HFFc6 (cell line): ENCODE data around the gene C21orf58. TPM values are rescaled to one million over a fixed set of nuclear protein-coding genes. Genes with fewer than 3 reads are reported as not detected.

Experiments used
- DNase-seq: peaks from one replicate; pipeline ENCODE4 v3.0.0-alpha.2; 2018
- H3K27ac Mint-ChIP-seq: 2 replicates; pipeline ENCODE4 v1.8.0; 2020; ENCODE audit warnings: mild to moderate bottlenecking, mixed read lengths
- H3K27me3 Mint-ChIP-seq: 2 replicates; pipeline ENCODE4 v1.8.0; 2021; ENCODE audit warnings: mild to moderate bottlenecking, moderate library complexity, mixed read lengths; ENCODE audit not compliant: insufficient read depth
- H3K36me3 Mint-ChIP-seq: 2 replicates; pipeline ENCODE4 v1.8.0; 2021; ENCODE audit warnings: low read depth, mixed read lengths
- H3K4me1 Mint-ChIP-seq: 2 replicates; pipeline ENCODE4 v1.8.0; 2020; ENCODE audit warnings: low read depth, mixed read lengths
- H3K4me3 Mint-ChIP-seq: 2 replicates; pipeline ENCODE4 v1.8.0; 2020; ENCODE audit warnings: mild to moderate bottlenecking, moderate library complexity, mixed read lengths
- H3K9me3 Mint-ChIP-seq: 2 replicates; pipeline ENCODE4 v1.8.0; 2020; ENCODE audit warnings: mild to moderate bottlenecking, mixed read lengths
- total RNA-seq, 6 experiments: library from RNA; stranded (reverse); fragmentation: NEBNext Ultra II Directional; extraction: Animal tissue kit (Norgen Biotek cat#: 25700); gene quantifications; 2 replicates in 1 of 6; 3 replicates in 5 of 6; pipeline ENCODE4 v1.2.3, GENCODE V29; 2021
- TF ChIP-seq, protein P1 (sequence below): fragments of 200-600 bp; sonication (generic); IDR thresholded peaks from 2 replicates; pipeline ENCODE4 v1.5.0; 2021; ENCODE audit warnings: antibody characterized with exemption, mild to moderate bottlenecking

Gene C21orf58
- total RNA-seq, 6 experiments from 2014 or later = 5.2 to 7.7 (median 7.1) TPM

DNA sequence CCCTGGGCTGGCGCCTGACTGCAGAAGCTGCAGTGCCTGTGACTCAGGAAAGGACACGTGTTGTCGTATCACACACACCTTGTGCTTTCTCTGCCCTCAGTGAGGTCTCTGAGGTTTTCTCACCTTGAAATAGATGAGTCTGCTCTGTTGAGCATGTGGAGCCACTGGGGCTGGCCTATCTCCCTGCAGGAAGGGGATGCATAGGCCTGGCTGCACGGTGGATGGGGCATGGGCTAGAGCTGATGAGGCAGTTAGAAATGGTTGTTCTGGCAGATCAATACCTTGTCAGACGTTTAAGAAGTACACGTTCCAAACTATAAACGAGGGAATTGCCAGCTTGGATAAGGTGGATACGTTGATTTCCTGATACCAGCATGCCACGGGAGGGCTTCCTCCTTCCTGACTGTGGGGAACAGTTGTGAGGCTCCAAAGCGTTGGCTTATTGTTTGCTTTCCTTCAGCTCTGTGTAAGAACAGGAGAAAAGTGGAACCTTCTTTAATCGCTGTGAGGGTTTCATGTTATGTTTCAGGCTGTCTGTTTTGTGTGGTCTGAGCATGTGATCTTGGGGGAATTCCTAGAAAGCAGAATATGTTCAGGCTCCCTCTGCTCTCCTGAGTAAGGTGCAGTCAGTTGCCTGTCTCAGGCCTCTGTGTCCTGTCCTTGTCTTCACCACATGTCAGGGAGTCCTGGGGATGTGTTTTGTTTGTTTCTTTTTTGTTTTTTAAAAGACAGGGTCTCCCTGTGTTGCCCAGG, 45.0 kb upstream of the C21orf58 start:
- no peaks in the 10 kb centered on the region for H3K4me1 Mint-ChIP-seq
- H3K36me3 Mint-ChIP-seq = peaks cover 27% of the 10 kb centered on the region
- no peak overlapping the region for H3K27ac Mint-ChIP-seq
- H3K27me3 Mint-ChIP-seq = no peaks in the 10 kb centered on the region; the same call in 1 of the 2 replicates
- TF ChIP-seq, protein P1, sequence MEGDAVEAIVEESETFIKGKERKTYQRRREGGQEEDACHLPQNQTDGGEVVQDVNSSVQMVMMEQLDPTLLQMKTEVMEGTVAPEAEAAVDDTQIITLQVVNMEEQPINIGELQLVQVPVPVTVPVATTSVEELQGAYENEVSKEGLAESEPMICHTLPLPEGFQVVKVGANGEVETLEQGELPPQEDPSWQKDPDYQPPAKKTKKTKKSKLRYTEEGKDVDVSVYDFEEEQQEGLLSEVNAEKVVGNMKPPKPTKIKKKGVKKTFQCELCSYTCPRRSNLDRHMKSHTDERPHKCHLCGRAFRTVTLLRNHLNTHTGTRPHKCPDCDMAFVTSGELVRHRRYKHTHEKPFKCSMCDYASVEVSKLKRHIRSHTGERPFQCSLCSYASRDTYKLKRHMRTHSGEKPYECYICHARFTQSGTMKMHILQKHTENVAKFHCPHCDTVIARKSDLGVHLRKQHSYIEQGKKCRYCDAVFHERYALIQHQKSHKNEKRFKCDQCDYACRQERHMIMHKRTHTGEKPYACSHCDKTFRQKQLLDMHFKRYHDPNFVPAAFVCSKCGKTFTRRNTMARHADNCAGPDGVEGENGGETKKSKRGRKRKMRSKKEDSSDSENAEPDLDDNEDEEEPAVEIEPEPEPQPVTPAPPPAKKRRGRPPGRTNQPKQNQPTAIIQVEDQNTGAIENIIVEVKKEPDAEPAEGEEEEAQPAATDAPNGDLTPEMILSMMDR = no peak
- DNase-seq = no peak
- H3K4me3 Mint-ChIP-seq = no peak overlapping the region
- no peaks in the 10 kb centered on the region for H3K9me3 Mint-ChIP-seq

DNA sequence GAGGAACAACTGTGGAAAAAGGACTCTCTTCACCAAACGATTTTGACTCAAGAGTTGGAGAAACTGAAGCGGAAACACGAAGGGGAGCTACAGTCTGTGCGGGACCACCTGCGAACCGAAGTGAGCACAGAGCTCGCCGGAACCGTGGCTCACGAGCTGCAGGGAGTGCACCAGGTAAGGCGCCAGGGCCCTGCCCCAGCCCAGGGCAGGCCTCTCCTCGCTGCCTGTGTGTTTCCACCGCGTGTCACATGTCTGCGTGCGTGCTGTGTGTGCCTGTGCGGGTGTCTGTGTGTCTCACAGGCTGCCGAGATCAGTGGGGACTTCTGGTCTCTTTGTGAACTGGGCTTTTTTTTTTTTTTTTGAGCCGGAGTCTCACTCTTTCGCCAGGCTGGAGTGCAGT, 43.3 kb upstream of the C21orf58 start:
- Mint-ChIP-seq H3K4me1 (no peaks in the 10 kb centered on the region), H3K27ac (no peak overlapping the region), H3K27me3 (no peaks in the 10 kb centered on the region; the same call in 1 of the 2 replicates), H3K36me3 (peaks cover 24% of the 10 kb centered on the region), H3K9me3 (no peaks in the 10 kb centered on the region), H3K4me3 (no peak overlapping the region)
- TF ChIP-seq, protein P1 = no peak
- no peak for DNase-seq

DNA sequence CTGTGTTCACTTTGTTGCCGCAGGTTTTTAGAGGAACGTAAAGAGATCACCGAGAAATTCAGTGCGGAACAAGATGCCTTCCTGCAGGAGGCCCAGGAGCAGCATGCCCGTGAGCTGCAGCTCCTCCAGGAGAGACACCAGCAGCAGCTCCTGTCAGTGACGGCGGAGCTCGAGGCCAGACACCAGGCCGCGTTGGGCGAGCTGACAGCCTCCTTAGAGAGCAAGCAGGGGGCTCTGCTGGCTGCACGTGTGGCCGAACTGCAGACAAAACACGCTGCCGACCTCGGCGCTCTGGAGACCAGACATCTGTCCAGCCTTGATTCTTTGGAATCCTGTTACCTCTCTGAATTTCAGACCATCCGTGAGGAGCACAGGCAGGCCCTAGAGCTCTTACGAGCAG, 42.9 kb upstream of the C21orf58 start:
- TF ChIP-seq, protein P1 = no peak
- Mint-ChIP-seq H3K36me3 (peaks cover 24% of the 10 kb centered on the region), H3K4me1 (no peaks in the 10 kb centered on the region), H3K4me3 (no peak overlapping the region), H3K27ac (no peak overlapping the region), H3K27me3 (no peaks in the 10 kb centered on the region; the same call in 1 of the 2 replicates), H3K9me3 (no peaks in the 10 kb centered on the region)
- DNase-seq = no peak

DNA sequence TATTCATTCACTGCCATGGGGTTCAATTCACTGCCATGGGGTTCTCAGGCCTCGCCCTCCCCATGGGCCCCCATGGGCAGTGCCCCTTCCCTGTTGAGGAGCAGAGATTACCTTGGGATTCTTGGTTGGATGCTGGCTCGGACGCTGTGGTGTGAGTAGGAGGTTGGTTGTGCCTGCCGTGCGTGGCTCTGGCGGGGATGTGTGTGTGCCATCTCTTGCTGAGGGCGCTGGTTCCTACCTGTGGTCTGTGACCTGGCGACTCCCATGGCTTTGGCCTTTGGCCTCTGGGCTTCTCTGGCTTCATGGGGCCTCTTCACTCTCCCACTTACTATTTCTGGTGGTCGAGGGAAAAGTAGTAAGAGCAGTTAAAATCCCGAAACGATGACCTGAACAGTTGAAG, 42.4 kb upstream of the C21orf58 start:
- peaks cover 23% of the 10 kb centered on the region for H3K36me3 Mint-ChIP-seq
- no peaks in the 10 kb centered on the region for H3K4me1 Mint-ChIP-seq
- H3K9me3 Mint-ChIP-seq = no peaks in the 10 kb centered on the region
- H3K27ac Mint-ChIP-seq = no peak overlapping the region
- no peak for DNase-seq
- no peaks in the 10 kb centered on the region; the same call in 1 of the 2 replicates for H3K27me3 Mint-ChIP-seq
- no peak overlapping the region for H3K4me3 Mint-ChIP-seq
- TF ChIP-seq, protein P1 = no peak

DNA sequence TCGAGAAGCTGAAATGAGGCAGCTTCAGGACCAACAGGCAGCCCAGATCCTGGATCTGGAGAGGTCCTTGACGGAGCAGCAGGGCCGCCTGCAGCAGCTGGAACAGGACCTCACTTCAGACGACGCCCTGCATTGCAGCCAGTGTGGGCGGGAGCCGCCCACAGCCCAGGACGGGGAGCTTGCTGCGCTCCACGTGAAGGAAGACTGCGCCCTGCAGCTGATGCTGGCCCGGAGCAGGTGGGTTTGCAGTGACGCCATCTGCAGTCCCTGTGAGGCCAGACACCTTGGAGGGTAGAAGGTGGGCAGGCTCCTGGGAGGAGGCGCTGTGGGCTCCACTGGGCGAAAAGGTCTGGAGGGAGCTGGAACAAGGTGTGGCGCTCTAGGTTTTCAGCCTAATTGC, 40.0 kb upstream of the C21orf58 start:
- H3K4me3 Mint-ChIP-seq = no peak overlapping the region
- H3K4me1 Mint-ChIP-seq = no peaks in the 10 kb centered on the region
- peaks cover 29% of the 10 kb centered on the region for H3K36me3 Mint-ChIP-seq
- no peak for DNase-seq
- H3K27ac Mint-ChIP-seq = no peak overlapping the region
- TF ChIP-seq, protein P1 = no peak
- H3K27me3 Mint-ChIP-seq = no peaks in the 10 kb centered on the region
- H3K9me3 Mint-ChIP-seq = no peaks in the 10 kb centered on the region
